Kidney epithelial cell (primary cell): ENCODE results near the gene RMDN3. TPM values are rescaled to one million over a fixed set of nuclear protein-coding genes. Genes with fewer than 3 reads are reported as not detected.

Experiments
- DNase-seq: peaks from one replicate; pipeline ENCODE4 v3.0.0-alpha.2; 2010; ENCODE audit warnings: low read depth
- H3K27me3 ChIP-seq: 2 replicates; pipeline ENCODE4 v1.6.0; 2011; ENCODE audit warnings: low read length; ENCODE audit not compliant: control insufficient read depth, insufficient read depth
- H3K36me3 ChIP-seq: 2 replicates; pipeline ENCODE4 v1.5.1; 2011; ENCODE audit warnings: low read length; ENCODE audit not compliant: control insufficient read depth, insufficient read depth
- H3K4me3 ChIP-seq: 2 replicates; pipeline ENCODE4 v1.5.1; 2011; ENCODE audit warnings: low read depth, mild to moderate bottlenecking, control low read depth, low read length
- CTCF ChIP-seq: IDR thresholded peaks from 2 replicates; pipeline ENCODE4 v1.5.1; 2011; ENCODE audit warnings: mild to moderate bottlenecking, moderate library complexity, low read length, control low read depth, inconsistent platforms; ENCODE audit not compliant: insufficient read depth, poor library complexity, severe bottlenecking
- total RNA-seq: library from RNA; depleted of rRNA; stranded (reverse); fragments of >200 nt; gene quantifications from 2 replicates; pipeline ENCODE4 v1.2.3, GENCODE V29; 2015

The RMDN3 gene
- total RNA-seq, 1 donor from 2014 or later: 26.5 TPM

GRCh38 chr15:40702077-40702476, 53.0 kb downstream of the RMDN3 start:
- no peaks in the 10 kb centered on the region for H3K27me3 ChIP-seq
- no peak overlapping the region for H3K4me3 ChIP-seq
- H3K36me3 ChIP-seq: no peaks in the 10 kb centered on the region
- DNase-seq: no peak
- peak; percentile 13 for TF ChIP-seq CTCF

- TF ChIP-seq CTCF: no peak
- no peaks in the 10 kb centered on the region for H3K36me3 ChIP-seq
- no peak for DNase-seq
- H3K27me3 ChIP-seq: no peaks in the 10 kb centered on the region
- H3K4me3 ChIP-seq: no peak overlapping the region
Measured at GRCh38 chr15:40697916-40698315, 57.1 kb downstream of the RMDN3 start.

GRCh38 chr15:40696228-40696627, 58.8 kb downstream of the RMDN3 start:
- H3K4me3 ChIP-seq: peak overlapping the region; percentile 99
- H3K27me3 ChIP-seq: no peaks in the 10 kb centered on the region
- no peak for TF ChIP-seq CTCF
- H3K36me3 ChIP-seq: no peaks in the 10 kb centered on the region
- DNase-seq: no peak

GRCh38 chr15:40695469-40695890, 59.6 kb downstream of the RMDN3 start:
- H3K4me3 ChIP-seq: peak overlapping the region; percentile 99
- H3K27me3 ChIP-seq: no peaks in the 10 kb centered on the region
- DNase-seq: no peak
- no peak for TF ChIP-seq CTCF
- no peaks in the 10 kb centered on the region for H3K36me3 ChIP-seq

GRCh38 chr15:40694688-40695468, 60.2 kb downstream of the RMDN3 start, which contains the start of gene RAD51:
Gene RAD51 (plus strand): TSS chr15:40695174. CDS start chr15:40698759, 3,585 bp downstream.
- no peaks in the 10 kb centered on the region for H3K27me3 ChIP-seq
- H3K4me3 ChIP-seq: peak within 1 kb of the TSS; percentile 99
- no peaks in the 10 kb centered on the region for H3K36me3 ChIP-seq
- DNase-seq: peak; percentile 88
- TF ChIP-seq CTCF: no peak
